Lower leg skin (tissue), 3 donors: ENCODE data around the gene HFE.

Experiments used
- CTCF ChIP-seq, 3 donors: fragments of 450-650 bp; IDR thresholded peaks; one replicate each; pipeline ENCODE4 v1.5.1; 2016; ENCODE audit warnings: antibody characterized with exemption in 3 of 3, mild to moderate bottlenecking in 3 of 3, moderate library complexity in 2 of 3
- POLR2A ChIP-seq, 2 donors: fragments of 450-650 bp; IDR thresholded peaks; one replicate each; pipeline ENCODE4 v1.6.1; 2016 to 2017; ENCODE audit warnings: antibody characterized with exemption in 2 of 2, mild to moderate bottlenecking in 1 of 2, moderate library complexity in 1 of 2

- TF ChIP-seq CTCF (IDR thresholded peaks at IDR 0.05), result no peak
- TF ChIP-seq POLR2A (IDR thresholded peaks at IDR 0.05), result no peak
Measured at GRCh38 chr6:26044140-26045064, 42.8 kb upstream of the HFE start.
